Activated CD4-positive, alpha-beta memory T cell treated with anti-CD3 and anti-CD28 coated beads for 36 hours (primary cell): ENCODE results near the gene B4GALT5. TPM values are rescaled to one million over a fixed set of nuclear protein-coding genes. Genes with fewer than 3 reads are reported as not detected.
"Not testable (repeated sequence)": the region's sequence is repeated elsewhere in the genome, so short reads cannot be mapped to it uniquely, and the experiment has no call there.

Experiments used
- CTCF ChIA-PET: fragments of 350-600 bp; sonication (Branson Sonifier 250); formaldehyde crosslinking; loops from one replicate; lab custom pipeline; 2021; ENCODE audit warnings: antibody characterized with exemption, inconsistent platforms; lab: Charles Lee
- POLR2A ChIA-PET: fragments of 350-600 bp; sonication (Branson Sonifier 250); formaldehyde crosslinking; loops from one replicate; lab custom pipeline; 2021; ENCODE audit warnings: antibody characterized with exemption; lab: Charles Lee
- DNase-seq: peaks from one replicate; pipeline ENCODE4 v3.0.0-alpha.2; 2020
- H3K27ac Mint-ChIP-seq: one replicate; pipeline ENCODE4 v1.8.0; 2021; ENCODE audit warnings: mixed read lengths
- H3K27me3 Mint-ChIP-seq: one replicate; pipeline ENCODE4 v1.8.0; 2021; ENCODE audit warnings: mixed read lengths
- H3K36me3 Mint-ChIP-seq: one replicate; pipeline ENCODE4 v1.8.0; 2021; ENCODE audit warnings: mixed read lengths
- H3K4me1 Mint-ChIP-seq: one replicate; pipeline ENCODE4 v1.8.0; 2021; ENCODE audit warnings: low read depth, mixed read lengths
- H3K4me3 Mint-ChIP-seq: one replicate; pipeline ENCODE4 v1.8.0; 2021; ENCODE audit warnings: mild to moderate bottlenecking, mixed read lengths
- H3K9me3 Mint-ChIP-seq: one replicate; pipeline ENCODE4 v1.8.0; 2021; ENCODE audit warnings: mixed read lengths
- intact Hi-C: fragments of 100-400 bp; cut with micrococcal nuclease; formaldehyde crosslinking; loops from one replicate; pipeline ENCODE4 v1.15.1; 2023
- total RNA-seq, 2 experiments: library from RNA; stranded (reverse); gene quantifications; one replicate each; pipeline ENCODE4 v1.2.3, GENCODE V29; 2021

The B4GALT5 gene
- total RNA-seq, 2 experiments from 2014 or later: 20.9 to 21.4 TPM

- DNase-seq: no peak
- Mint-ChIP-seq H3K27me3 (no peaks in the 10 kb centered on the region), H3K4me3 (no peak overlapping the region), H3K27ac (no peak overlapping the region), H3K4me1 (peaks cover 74% of the 10 kb centered on the region), H3K9me3 (no peaks in the 10 kb centered on the region), H3K36me3 (no peaks in the 10 kb centered on the region)
- POLR2A ChIA-PET: no interaction called here
- CTCF ChIA-PET: interaction anchor here (0.5 to 1.1 kb wide), 2 partner anchors 10 to 213 kb away, joined by 3 read pairs; no protein-coding TSS in a partner anchor
- intact Hi-C loops: no loop called here
Measured at GRCh38 chr20:49674383-49675352, 39.0 kb downstream of the B4GALT5 start.

GRCh38 chr20:49672096-49672664 is 41.5 kb downstream of the B4GALT5 start:
- ChIA-PET CTCF (interaction anchor here (1.0 kb wide), 1 partner anchor 25 kb away, joined by 3 read pairs; no protein-coding TSS in a partner anchor), POLR2A (no interaction called here)
- intact Hi-C loops: no loop called here
- no peaks in the 10 kb centered on the region for H3K9me3 Mint-ChIP-seq
- H3K4me1 Mint-ChIP-seq: peaks cover 65% of the 10 kb centered on the region
- DNase-seq: no peak
- no peaks in the 10 kb centered on the region for H3K27me3 Mint-ChIP-seq
- H3K27ac Mint-ChIP-seq: no peak overlapping the region
- H3K36me3 Mint-ChIP-seq: no peaks in the 10 kb centered on the region
- H3K4me3 Mint-ChIP-seq: no peak overlapping the region

GRCh38 chr20:49671433-49671832 is 42.2 kb downstream of the B4GALT5 start:
- H3K27ac Mint-ChIP-seq: no peak overlapping the region
- ChIA-PET POLR2A (interaction anchor here (3.8 kb wide), 1 partner anchor 8 kb away, joined by 37 read pairs; no protein-coding TSS in a partner anchor), CTCF (no interaction called here)
- no peaks in the 10 kb centered on the region for H3K27me3 Mint-ChIP-seq
- DNase-seq: no peak
- H3K4me3 Mint-ChIP-seq: no peak overlapping the region
- H3K9me3 Mint-ChIP-seq: no peaks in the 10 kb centered on the region
- intact Hi-C loops: no loop called here
- peaks cover 57% of the 10 kb centered on the region for H3K4me1 Mint-ChIP-seq
- no peaks in the 10 kb centered on the region for H3K36me3 Mint-ChIP-seq

- intact Hi-C loops: loop anchor here (1.0 to 5.0 kb wide), 4 partner anchors 10 to 133 kb away; partner anchors contain the start of gene B4GALT5
- peaks cover 43% of the 10 kb centered on the region for H3K4me1 Mint-ChIP-seq
- ChIA-PET POLR2A (interaction anchor here (0.9 to 3.8 kb wide), 9 partner anchors 9 to 143 kb away, joined by 3 to 37 read pairs (median 3); partner anchors contain the start of genes B4GALT5 and SLC9A8), CTCF (interaction anchor here (0.6 to 3.0 kb wide), 9 partner anchors 9 to 176 kb away, joined by 3 to 15 read pairs (median 4); no protein-coding TSS in a partner anchor)
- peak overlapping the region; percentile 38 for H3K27ac Mint-ChIP-seq
- peak; percentile 34 for DNase-seq
- peak overlapping the region; percentile 37 for H3K4me3 Mint-ChIP-seq
- H3K9me3 Mint-ChIP-seq: no peaks in the 10 kb centered on the region
- no peaks in the 10 kb centered on the region for H3K36me3 Mint-ChIP-seq
- H3K27me3 Mint-ChIP-seq: no peaks in the 10 kb centered on the region
Measured at GRCh38 chr20:49669601-49670189, 44.0 kb downstream of the B4GALT5 start.

GRCh38 chr20:49668878-49669195 is 44.8 kb downstream of the B4GALT5 start:
- peak overlapping the region; percentile 38 for H3K27ac Mint-ChIP-seq
- not testable (repeated sequence) for H3K27me3 Mint-ChIP-seq, DNase-seq, H3K9me3 Mint-ChIP-seq, H3K36me3 Mint-ChIP-seq
- H3K4me3 Mint-ChIP-seq: peak overlapping the region; percentile 34
- intact Hi-C loops: loop anchor here (1.0 to 5.0 kb wide), 3 partner anchors 7 to 48 kb away; partner anchors contain the start of gene B4GALT5
- ChIA-PET POLR2A (interaction anchor here (0.9 to 3.8 kb wide), 7 partner anchors 8 to 144 kb away, joined by 3 to 37 read pairs (median 3); partner anchors contain the start of genes B4GALT5 and SLC9A8), CTCF (interaction anchor here (0.9 to 3.0 kb wide), 6 partner anchors 10 to 177 kb away, joined by 3 to 15 read pairs (median 6); no protein-coding TSS in a partner anchor)
- H3K4me1 Mint-ChIP-seq: peaks cover 42% of the 10 kb centered on the region

GRCh38 chr20:49668181-49668877 is 45.3 kb downstream of the B4GALT5 start:
- Mint-ChIP-seq H3K4me1 (peaks cover 39% of the 10 kb centered on the region), H3K27me3 (no peaks in the 10 kb centered on the region), H3K4me3 (peak overlapping the region; percentile 34), H3K27ac (peak overlapping the region; percentile 38), H3K9me3 (no peaks in the 10 kb centered on the region), H3K36me3 (no peaks in the 10 kb centered on the region)
- CTCF ChIA-PET: interaction anchor here (1.6 to 3.0 kb wide), 3 partner anchors 49 to 177 kb away, joined by 5 to 15 read pairs (median 7); no protein-coding TSS in a partner anchor
- peak; percentile 88 for DNase-seq
- intact Hi-C loops: loop anchor here (1.0 to 5.0 kb wide), 3 partner anchors 8 to 48 kb away; partner anchors contain the start of gene B4GALT5
- POLR2A ChIA-PET: interaction anchor here (0.9 to 3.8 kb wide), 7 partner anchors 8 to 144 kb away, joined by 3 to 37 read pairs (median 3); partner anchors contain the start of genes B4GALT5 and SLC9A8

GRCh38 chr20:49666911-49667310 is 46.8 kb downstream of the B4GALT5 start:
- ChIA-PET POLR2A (no interaction called here), CTCF (no interaction called here)
- Mint-ChIP-seq H3K4me1 (peaks cover 43% of the 10 kb centered on the region), H3K4me3 (no peak overlapping the region), H3K27me3 (no peaks in the 10 kb centered on the region), H3K36me3 (no peaks in the 10 kb centered on the region), H3K27ac (no peak overlapping the region), H3K9me3 (no peaks in the 10 kb centered on the region)
- DNase-seq: no peak
- intact Hi-C loops: loop anchor here (5.0 kb wide), 1 partner anchor 45 kb away; the partner anchor contains the start of gene B4GALT5

GRCh38 chr20:49665796-49666195 is 47.9 kb downstream of the B4GALT5 start:
- no peak for DNase-seq
- Mint-ChIP-seq H3K4me1 (peaks cover 38% of the 10 kb centered on the region), H3K4me3 (no peak overlapping the region), H3K36me3 (no peaks in the 10 kb centered on the region), H3K27ac (no peak overlapping the region), H3K9me3 (no peaks in the 10 kb centered on the region), H3K27me3 (no peaks in the 10 kb centered on the region)
- POLR2A ChIA-PET: interaction anchor here (1.5 kb wide), 1 partner anchor 13 kb away, joined by 3 read pairs; no protein-coding TSS in a partner anchor
- CTCF ChIA-PET: no interaction called here
- intact Hi-C loops: loop anchor here (5.0 kb wide), 1 partner anchor 47 kb away; the partner anchor contains the start of gene B4GALT5

- Mint-ChIP-seq H3K36me3 (no peaks in the 10 kb centered on the region), H3K4me3 (no peak overlapping the region), H3K27me3 (no peaks in the 10 kb centered on the region), H3K4me1 (peaks cover 28% of the 10 kb centered on the region), H3K27ac (no peak overlapping the region), H3K9me3 (no peaks in the 10 kb centered on the region)
- intact Hi-C loops: loop anchor here (5.0 kb wide), 1 partner anchor 48 kb away; the partner anchor contains the start of gene B4GALT5
- ChIA-PET POLR2A (interaction anchor here (0.7 to 1.5 kb wide), 2 partner anchors 11 to 14 kb away, joined by 3 read pairs; no protein-coding TSS in a partner anchor), CTCF (interaction anchor here (0.9 to 1.4 kb wide), 3 partner anchors 10 to 224 kb away, joined by 3 to 4 read pairs (median 3); no protein-coding TSS in a partner anchor)
- DNase-seq: no peak
Measured at GRCh38 chr20:49664612-49665313, 48.9 kb downstream of the B4GALT5 start.

- ChIA-PET POLR2A (no interaction called here), CTCF (no interaction called here)
- H3K9me3 Mint-ChIP-seq: no peaks in the 10 kb centered on the region
- no peak for DNase-seq
- H3K36me3 Mint-ChIP-seq: no peaks in the 10 kb centered on the region
- H3K4me1 Mint-ChIP-seq: peaks cover 14% of the 10 kb centered on the region
- no peak overlapping the region for H3K27ac Mint-ChIP-seq
- intact Hi-C loops: no loop called here
- no peaks in the 10 kb centered on the region for H3K27me3 Mint-ChIP-seq
- no peak overlapping the region for H3K4me3 Mint-ChIP-seq
Measured at GRCh38 chr20:49663112-49663511, 50.6 kb downstream of the B4GALT5 start.
